ENCODE data around the gene SMAP1.

Gene SMAP1

DNA sequence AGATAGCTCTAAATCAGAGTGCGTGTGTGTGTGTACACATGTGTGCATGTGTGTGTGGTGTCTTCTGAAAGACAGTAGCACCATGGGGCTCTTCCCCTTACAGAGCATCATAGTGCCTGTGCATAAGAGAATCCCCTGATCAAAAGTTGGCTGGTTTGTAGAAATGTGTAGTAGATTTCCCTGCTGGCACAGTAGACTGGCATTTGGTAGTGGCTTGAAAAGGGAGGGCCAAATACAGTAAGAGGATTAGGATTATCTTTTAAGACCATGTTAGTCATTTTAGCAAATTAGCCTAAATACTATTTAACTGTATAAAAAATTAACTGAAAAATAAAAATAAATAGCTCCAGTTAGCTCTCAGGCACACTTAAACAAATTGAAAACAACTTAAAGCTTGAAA, 176.6 kb downstream of the SMAP1 start:
- no peak for DNase-seq

DNA sequence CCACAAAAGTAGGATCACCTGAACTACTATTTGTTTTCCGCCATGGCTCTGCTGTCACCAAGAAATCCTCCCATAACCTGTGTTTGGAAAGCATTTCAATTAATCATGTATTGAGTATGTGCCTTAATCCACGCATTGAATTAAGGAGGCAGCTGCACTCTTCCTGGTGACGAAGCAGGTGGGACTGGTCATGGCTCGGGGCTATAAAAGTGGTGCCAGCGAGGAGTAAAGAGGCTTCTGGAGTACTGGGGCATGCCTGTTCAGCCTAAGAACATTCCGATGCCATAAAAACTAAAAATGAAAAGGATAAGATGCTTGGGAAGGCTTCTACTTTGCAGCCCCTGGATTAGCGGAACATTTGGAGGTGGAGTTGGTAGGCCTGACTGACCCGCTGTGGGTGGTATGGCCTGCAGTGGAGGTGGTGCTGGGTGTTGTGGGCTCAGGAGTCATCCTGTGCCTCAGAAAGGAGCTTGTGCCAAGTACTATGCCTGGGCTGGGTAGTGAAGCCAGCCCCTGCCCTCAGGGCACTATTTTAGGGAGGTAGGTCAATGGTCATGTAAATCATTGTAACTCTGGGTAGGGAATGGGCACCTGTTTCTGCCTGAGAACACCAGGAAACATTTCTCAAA, 178.6 kb downstream of the SMAP1 start:
- no peak for DNase-seq

DNA sequence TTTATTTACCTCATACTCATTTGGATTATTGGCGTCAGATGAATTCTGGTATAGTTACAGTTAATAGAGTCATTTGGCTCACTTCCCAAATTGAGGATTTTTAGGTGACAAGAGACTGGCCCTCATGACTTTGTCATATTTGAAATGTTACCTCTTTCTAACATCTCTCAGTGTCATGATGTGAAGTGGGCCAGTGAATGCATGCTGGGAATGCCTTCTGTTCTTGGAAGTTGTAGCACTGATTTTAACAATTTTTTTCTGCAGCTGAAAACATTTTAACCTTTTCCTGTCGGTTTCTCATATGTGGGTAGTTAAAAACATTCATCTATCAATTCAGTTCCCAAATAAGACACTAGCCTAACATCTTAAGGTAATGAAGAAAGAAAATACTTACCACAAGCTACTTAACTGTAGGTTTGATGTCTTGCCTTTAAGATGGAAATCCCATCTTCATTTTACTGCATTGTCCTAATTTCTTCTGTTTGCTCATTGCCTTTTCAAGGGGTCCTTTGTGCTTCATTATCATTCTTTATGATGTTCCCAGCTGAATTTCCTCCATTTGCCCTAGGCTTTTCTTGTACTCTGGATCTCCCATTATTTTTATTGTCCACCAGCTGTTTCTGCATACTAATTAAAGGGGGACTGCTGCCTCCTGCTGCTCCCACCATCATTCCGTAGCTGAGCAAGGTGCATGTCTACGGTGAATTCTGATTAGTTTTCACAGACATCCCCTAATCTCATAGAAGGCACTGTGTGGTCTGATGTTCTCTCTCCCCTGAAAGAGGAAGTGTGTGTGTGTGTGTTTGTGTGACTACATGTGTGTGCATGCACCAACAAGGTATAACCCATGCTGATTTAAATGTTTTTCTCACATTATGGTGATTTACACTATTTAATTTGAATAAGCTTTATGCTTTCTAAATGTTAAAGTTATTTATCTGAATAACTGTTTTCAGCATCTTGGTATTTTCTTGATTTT, 179.7 kb downstream of the SMAP1 start:
- no peak for DNase-seq

DNA sequence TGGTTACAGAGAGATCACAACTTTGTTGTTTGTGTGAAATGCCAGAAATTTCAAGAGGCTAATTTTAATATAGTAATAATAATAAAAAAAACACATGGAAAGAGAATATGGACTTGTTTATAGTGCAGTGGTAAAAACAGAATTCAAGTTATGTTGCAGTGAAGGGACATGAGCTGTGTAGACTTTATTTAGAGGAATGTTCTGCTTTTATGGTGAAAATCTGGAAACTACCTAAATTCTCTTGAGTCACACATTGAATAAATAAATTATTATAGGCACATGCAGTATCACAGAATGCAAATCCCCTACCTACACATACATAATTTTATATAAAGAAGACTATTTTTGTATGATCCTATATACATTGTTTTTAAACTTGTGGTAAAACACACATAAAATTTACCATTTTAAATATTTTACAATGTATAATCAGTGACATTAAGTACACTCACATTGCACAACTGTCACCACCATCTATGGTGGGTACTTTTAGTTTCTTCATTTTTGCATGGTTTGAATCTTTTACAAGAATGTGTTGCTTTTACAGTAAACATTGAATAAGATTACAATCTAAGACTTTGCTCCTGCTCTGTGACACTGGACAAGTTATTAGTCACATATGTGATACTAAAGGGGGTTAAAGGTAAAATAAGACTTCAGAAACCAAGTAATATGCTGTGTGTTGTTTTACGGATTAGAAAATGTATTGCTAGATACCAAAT, 181.8 kb downstream of the SMAP1 start:
- no peak for DNase-seq

DNA sequence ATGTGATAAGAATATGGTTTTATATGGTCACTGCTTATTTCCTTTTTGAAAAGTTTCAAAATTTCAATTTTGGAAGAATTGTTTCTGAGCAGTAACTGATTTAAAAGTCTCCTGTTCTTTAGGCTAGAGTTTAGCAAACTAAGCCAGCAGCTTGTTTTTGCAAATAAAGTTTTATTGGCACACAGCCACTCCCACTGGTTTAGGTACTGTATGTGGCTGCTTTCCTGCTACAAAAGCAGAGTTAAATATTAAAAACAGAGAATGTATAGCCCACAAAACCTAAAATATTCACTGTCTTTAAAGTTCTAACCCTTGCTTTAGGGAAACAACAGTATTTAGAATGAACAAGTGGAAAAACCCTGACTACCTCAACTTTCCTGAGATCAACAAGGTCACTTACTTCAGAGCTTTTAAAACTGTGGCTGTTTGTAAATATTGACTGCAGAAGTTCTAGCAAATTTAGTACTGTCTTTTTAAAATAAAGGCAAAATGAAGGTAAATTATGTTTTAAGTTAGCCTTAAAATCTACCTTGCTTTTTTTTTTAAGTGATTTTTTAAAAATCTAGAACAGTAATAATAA, 185.1 kb downstream of the SMAP1 start:
- DNase-seq: no peak

DNA sequence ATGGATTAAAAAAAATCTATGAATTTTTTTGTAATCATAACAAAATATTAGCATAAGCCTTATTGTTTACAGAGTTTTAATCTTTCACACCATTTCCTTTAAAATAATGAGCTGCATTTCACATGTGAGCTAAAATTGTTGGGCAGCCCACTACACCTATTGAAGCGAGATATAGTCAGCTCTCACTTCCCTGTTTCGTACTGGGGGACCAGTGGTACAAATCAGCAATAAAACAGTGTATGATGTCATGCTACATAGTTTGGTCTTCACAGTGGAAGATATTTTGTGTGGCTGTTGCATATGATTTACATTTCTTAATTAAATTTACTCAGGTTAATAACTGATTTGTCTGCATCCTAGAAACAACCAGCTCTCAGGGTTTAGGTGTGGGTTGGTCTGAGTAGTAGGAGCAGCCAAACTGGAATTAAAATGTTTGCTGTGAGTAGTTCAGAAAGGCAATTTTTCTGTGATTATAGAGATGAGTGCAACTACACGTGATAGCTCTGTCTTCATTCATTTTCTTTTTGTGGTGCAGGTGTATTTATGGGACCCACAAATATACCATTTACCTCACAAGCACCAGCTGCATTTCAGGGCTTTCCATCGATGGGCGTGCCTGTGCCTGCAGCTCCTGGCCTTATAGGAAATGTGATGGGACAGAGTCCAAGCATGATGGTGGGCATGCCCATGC, 189.8 kb downstream of the SMAP1 start:
- DNase-seq: no peak

DNA sequence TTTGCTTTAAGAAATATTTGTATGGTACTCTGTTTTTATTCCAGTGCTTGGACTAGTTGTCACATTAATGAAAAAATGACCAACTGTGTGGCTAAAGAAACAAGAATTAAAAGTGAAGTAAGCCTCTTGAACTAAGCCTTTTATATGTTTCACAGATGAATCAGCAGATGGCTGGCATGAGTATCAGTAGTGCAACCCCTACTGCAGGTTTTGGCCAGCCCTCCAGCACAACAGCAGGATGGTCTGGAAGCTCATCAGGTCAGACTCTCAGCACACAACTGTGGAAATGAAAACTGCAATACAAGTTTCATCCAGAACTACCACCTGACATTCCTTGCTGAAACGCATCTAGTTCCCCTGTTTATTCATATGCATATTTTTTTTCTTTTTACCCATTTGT, 192.4 kb downstream of the SMAP1 start:
- no peak for DNase-seq

DNA sequence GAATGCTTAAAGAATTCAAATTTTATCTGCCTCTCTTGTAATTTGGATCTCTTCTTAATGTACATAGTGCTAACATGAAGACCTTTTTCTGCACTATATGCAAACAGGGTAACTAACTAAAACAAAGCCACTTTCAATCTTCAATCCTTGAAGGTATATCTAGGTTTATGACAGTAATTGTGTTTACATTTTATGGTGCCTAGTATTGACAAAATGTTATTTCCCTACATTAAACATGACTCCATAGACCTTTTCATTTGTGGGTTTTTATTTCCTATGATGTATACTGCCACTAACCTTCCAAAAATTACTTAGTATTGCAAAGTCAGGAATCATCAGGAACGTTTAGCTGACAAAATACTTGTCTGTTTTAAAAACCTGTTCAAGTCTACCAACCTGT, 193.2 kb downstream of the SMAP1 start:
- no peak for DNase-seq

DNA sequence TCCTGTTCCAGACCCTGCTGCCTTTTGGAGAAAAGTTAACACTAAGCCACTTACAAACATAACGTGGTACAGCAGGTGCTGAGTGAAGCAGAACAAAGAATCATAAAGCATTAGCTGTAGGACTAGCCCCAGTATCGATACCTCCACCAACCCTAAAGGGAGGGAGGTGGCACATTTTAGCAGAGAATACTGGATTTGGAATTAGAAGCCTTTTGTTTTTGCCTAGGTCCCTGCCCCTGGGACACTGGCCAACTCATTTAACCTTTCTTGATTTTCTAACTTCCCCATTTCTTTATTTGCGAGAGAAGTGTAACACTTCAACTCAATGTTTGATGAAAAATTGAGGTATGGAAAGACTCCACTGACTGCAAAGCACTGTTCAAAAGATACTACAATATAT, 195.7 kb downstream of the SMAP1 start:
- DNase-seq: no peak

DNA sequence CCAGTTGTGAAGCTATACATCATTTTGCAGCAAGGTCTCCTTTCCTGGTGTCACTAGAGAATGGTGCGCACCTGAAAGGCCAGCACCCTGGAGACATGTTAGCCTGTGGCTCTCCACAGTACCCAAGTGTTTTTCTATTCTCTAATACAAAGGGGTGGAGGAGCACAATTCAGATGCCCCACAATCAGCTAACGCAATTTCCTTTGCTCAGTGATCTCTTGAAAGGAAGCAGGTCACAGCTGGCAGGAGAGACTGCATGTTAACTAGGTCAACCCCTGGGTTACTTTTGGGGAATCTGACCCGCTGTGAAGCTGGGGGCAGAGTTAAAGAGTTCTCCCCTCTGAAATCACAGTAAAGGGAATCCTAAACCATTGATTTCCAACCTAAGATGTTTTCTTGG, 196.7 kb downstream of the SMAP1 start:
- DNase-seq: no peak

DNA sequence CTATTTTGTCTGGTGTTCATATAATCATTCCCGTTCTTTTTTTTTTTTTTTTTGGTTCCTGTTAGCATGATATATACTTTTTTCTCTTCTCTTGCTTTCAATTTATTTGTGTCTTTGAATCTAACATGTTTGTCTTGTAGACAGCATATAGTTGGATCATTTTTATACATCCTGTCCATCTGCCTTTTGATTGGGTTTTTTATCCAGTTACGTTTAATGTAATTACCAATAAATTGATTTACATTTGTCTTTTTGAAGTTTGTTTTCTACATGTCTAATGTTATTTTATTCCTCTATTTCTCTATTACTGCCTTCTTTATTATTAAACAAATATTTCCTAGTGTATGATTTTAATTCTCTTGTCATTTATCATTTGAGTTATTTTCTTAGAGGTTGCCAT, 204.8 kb downstream of the SMAP1 start:
- DNase-seq: no peak

DNA sequence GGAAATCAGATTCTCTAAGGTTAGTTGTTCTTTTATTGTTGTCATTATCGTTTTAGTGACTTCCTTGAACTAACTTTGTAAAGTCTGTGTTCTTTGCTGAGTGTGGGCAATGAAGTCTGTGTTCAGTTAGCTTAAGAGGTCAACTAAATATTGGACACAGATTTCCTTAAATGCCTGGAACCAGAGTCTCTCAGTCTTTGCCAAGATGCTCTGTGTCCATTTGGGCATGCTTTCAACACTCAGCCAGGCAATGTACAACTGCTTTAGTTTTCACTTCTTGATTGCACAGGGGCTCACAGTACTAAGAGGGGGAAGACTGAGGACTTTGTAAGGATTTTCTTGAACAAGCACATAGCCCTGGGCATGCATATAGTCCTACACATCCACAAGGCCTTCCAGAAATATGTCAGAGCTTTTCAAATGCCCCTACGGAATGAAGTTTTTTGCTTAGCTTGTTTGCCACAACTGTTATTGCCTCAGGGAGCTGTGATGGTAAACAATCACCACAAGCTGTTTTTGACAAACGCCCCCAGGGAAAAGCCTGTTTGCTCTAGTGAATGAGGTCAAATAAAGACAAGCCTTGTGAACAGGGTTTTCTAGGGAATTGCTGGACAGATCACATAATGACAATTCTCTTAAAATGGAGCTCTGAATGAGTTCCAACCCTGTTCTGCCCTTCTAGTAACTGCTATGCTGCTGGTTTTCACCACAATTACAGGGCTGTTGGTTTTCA, 206.7 kb downstream of the SMAP1 start:
- no peak for DNase-seq

DNA sequence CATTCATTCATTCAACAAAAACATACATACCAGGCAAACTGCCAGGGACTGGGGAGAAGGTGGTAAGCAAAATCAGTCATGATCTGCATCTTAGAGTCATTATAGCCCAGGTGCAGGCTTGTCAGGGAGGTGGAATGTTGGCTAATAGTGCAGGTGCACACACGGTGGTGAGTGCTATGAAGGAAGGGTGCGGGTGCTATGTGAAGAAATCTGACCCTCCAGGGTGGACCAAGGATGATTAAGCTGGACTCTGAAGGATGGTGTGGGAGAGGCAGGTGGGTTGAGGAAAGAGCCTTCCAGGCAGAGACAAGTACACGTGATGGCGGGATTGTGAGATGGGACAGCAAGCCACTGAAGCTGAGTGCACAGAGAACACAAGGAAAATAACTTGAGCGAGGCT, 211.8 kb downstream of the SMAP1 start:
- no peak for DNase-seq

DNA sequence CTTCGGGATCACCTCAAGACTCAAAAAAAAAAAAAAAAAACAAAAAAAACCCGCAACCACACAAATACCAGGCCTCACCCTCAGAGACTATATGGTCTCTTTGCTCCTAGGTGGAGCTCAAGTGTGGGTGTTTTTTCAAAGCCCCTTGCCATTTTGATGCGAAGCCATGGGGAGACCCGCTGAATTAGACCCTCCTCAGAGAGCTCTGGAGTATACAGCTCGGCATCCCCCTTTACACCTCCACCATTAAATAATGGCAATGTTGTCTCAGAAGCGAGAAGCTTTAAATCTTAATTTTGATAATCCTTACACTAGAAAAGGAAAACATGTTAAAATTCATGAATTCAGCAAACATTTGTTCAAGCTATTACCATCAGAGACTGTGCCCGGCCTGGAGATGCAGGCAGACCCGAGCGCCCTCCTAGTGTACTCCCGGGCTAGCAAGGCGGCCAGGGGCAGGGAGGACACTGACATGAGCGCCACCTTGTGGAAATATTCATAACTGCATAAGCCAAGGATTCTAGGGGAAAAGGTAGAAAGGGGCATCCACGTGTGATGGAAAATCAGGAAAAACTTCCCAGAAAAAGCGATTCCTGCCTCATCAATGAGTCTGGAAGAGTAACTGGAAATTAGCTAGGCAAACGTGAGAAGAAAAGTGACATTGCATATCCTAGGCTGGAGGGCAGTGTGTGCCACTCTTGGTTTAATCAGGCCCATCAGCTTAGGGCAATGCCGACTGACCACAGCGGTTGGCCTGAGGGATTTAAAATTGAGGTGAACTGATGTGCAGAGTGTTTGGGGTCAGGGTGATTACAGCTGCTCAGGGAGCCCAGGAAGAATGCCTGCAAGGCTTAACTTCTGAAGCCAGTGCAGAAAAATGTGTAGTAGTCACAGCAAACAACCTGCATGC, 216.6 kb downstream of the SMAP1 start:
- DNase-seq: peak; percentile 83

DNA sequence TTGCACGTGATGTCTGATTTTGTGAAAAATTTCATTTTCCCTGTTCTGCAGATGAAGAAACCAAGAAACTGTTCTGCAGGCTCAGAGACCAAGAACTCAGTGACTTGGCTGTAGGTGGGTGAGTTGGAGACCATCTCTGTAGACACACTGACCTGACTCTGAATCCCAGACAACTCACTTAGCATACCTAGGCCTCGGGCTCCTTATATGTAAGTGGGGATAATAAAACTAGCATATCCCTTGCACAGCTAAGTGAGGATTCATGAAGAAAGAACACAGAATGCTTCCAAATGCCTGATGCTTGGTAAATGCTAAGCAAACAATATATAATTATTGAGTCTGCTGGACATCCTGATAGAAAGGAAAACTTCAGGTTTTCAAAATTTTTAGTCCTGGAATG, 218.4 kb downstream of the SMAP1 start:
- DNase-seq: no peak

DNA sequence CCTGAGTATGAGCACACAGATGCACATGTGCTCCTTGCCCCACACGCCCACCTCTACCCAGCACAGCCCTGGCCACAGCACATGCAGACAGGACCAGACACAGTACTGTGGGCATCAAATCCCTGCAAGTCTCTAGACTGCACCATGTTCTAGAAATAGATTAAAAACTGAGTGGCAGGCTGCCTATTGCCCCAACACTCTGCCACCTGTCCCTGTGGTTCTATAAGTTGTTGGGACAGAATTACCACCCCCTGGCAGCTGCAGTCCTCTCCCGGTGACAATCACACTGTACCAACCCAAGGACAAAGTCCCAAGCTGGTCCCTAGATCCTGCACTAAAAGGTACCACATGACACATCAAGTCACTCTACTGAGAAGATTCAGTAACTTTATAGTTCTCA, 219.0 kb downstream of the SMAP1 start:
- DNase-seq: no peak

DNA sequence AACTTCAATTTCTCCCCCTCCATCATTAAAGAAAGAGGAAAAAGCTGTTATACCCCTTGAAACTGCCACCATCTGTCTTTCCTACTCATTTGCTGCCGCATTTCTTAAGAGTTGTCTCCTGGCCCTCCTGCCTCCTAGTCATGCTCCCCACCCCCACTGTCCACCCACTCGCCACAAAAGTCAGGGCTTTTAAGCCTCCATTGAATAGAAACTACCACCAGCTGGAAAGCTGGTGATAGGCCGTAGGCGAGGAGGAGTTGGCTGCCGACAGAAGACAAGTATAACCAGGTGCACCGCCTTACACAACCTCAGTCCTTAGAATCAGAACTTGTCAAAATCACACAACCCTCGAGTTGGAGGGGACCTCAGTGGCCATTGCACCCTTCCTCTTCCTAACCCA, 221.6 kb downstream of the SMAP1 start:
- no peak for DNase-seq

DNA sequence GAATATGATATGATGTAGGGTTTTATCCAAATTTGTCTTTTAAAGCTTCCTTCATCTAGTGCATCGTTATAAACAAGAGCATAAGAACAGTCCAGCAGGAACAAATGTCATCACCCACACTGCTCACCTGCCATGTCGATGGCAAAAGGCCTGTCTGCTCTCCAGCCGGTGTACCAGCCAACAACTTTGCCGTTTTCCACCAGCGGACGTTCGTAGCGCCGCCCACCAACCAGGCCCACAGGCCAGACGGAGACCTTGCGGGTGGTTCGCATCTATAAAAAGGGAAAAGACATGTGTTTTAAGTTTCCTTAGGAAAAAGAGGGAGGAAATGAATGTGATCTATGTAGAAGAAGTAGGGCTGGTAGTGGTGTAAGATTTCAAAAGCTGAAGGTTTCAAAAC, 226.3 kb downstream of the SMAP1 start:
- no peak for DNase-seq

DNA sequence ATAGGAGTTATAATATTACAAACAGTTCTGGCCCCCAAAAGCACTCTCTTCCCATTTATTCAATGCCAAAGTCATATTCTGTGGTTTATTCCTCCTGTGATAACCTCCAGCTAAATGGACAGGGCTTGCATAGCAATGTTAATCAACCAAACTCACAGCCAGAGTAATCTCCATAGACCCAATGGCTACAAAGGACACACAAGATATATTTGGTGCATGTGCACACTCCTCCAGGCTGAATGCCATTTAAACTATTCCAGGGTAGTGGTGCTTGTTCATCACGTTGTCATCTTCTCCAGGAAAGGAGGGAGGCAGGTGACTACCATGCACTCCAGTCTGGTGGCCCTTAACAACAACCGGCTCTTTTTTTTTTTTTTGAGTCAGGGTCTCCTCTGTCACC, 232.4 kb downstream of the SMAP1 start:
- no peak for DNase-seq

DNA sequence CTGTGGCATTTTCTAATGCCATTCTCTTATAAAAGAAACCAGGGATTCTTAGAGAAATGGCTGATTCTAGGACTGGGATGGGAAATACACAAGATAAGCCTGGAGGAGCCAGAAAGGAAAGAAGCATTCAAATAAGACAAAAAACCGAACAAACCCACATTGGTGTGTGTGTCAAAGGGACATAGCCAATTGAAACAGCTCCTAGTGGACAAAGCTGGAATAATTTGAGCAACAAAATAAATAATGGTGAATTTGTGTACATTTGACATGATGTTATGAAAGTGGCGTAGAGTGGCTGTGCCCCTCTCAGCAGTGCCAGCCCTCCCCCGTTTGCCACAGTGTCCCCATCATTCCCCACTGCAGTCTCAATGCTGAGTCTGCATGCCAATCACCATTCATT, 233.6 kb downstream of the SMAP1 start:
- DNase-seq: no peak

Data from retina (tissue), 1 donor.